ENCODE results near the gene APEH. TPM values are rescaled to one million over a fixed set of nuclear protein-coding genes. Genes with fewer than 3 reads are reported as not detected.

APEH gene
- total and polyA plus RNA-seq, 5 donors: 37.4 to 110 (median 88.7) TPM

GRCh38 chr3:49650177-49650576 is 24.0 kb upstream of the APEH start:
- 67% methylated on average over 1 of the region's 1 CpG for WGBS
- Histone ChIP-seq H3K9me3 (ENCODE audit: control insufficient read depth, low read length) (no peaks in the 10 kb centered on the region), H3K27ac (ENCODE audit: low read length) (no peak overlapping the region), H3K4me1 (ENCODE audit: control insufficient read depth, insufficient read depth, low read length) (peaks cover 8% of the 10 kb centered on the region), H3K27me3 (ENCODE audit: control insufficient read depth, insufficient read depth) (no peaks in the 10 kb centered on the region), H3K4me3 (ENCODE audit: low read length) (no peak overlapping the region)
- intact Hi-C loops (cut with DNase I): no loop called here
- ATAC-seq: no peak
- DNase-seq: no peak

GRCh38 chr3:49650637-49651036 is 23.5 kb upstream of the APEH start:
- intact Hi-C loops (cut with DNase I): no loop called here
- no peak for ATAC-seq
- 74% methylated on average over 8 of the region's 8 CpGs for WGBS
- no peaks in the 10 kb centered on the region for H3K27me3 ChIP-seq (ENCODE audit: control insufficient read depth, insufficient read depth)
- no peak overlapping the region for H3K27ac ChIP-seq (ENCODE audit: low read length)
- peaks cover 8% of the 10 kb centered on the region for H3K4me1 ChIP-seq (ENCODE audit: control insufficient read depth, insufficient read depth, low read length)
- H3K9me3 ChIP-seq (ENCODE audit: control insufficient read depth, low read length): no peaks in the 10 kb centered on the region
- no peak overlapping the region for H3K4me3 ChIP-seq (ENCODE audit: low read length)
- peak in 1 of 3 donors; percentile 37 for DNase-seq

GRCh38 chr3:49652218-49652902 is 21.8 kb upstream of the APEH start:
- H3K4me3 ChIP-seq (ENCODE audit: low read length): no peak overlapping the region
- 90% methylated on average over 36 of the region's 36 CpGs for WGBS
- H3K9me3 ChIP-seq (ENCODE audit: control insufficient read depth, low read length): no peaks in the 10 kb centered on the region
- intact Hi-C loops (cut with DNase I): no loop called here
- H3K4me1 ChIP-seq (ENCODE audit: control insufficient read depth, insufficient read depth, low read length): peaks cover 8% of the 10 kb centered on the region
- DNase-seq: peak in 1 of 3 donors; percentile 41
- no peak overlapping the region for H3K27ac ChIP-seq (ENCODE audit: low read length)
- H3K27me3 ChIP-seq (ENCODE audit: control insufficient read depth, insufficient read depth): no peaks in the 10 kb centered on the region
- ATAC-seq: no peak

GRCh38 chr3:49652903-49653415 is 21.2 kb upstream of the APEH start:
- no peaks in the 10 kb centered on the region for H3K27me3 ChIP-seq (ENCODE audit: control insufficient read depth, insufficient read depth)
- H3K9me3 ChIP-seq (ENCODE audit: control insufficient read depth, low read length): no peaks in the 10 kb centered on the region
- H3K27ac ChIP-seq (ENCODE audit: low read length): no peak overlapping the region
- peaks cover 8% of the 10 kb centered on the region for H3K4me1 ChIP-seq (ENCODE audit: control insufficient read depth, insufficient read depth, low read length)
- DNase-seq (no peak), ATAC-seq (no peak)
- no peak overlapping the region for H3K4me3 ChIP-seq (ENCODE audit: low read length)
- 87% methylated on average over 21 of the region's 21 CpGs for WGBS
- intact Hi-C loops (cut with DNase I): no loop called here

- 72% methylated on average over 8 of the region's 8 CpGs for WGBS
- Histone ChIP-seq H3K27me3 (ENCODE audit: control insufficient read depth, insufficient read depth) (no peaks in the 10 kb centered on the region), H3K27ac (ENCODE audit: low read length) (no peak overlapping the region), H3K9me3 (ENCODE audit: control insufficient read depth, low read length) (no peaks in the 10 kb centered on the region), H3K4me3 (ENCODE audit: low read length) (no peak overlapping the region), H3K4me1 (ENCODE audit: control insufficient read depth, insufficient read depth, low read length) (peaks cover 3% of the 10 kb centered on the region)
- intact Hi-C loops (cut with DNase I): no loop called here
- DNase-seq: no peak
- no peak for ATAC-seq
Measured at GRCh38 chr3:49653621-49654020, 20.5 kb upstream of the APEH start.

- Histone ChIP-seq H3K27me3 (ENCODE audit: control insufficient read depth, insufficient read depth) (no peaks in the 10 kb centered on the region), H3K4me3 (ENCODE audit: low read length) (no peak overlapping the region), H3K27ac (ENCODE audit: low read length) (no peak overlapping the region), H3K9me3 (ENCODE audit: control insufficient read depth, low read length) (no peaks in the 10 kb centered on the region), H3K4me1 (ENCODE audit: control insufficient read depth, insufficient read depth, low read length) (no peaks in the 10 kb centered on the region)
- DNase-seq: peak in 1 of 3 donors; percentile 38
- intact Hi-C loops (cut with DNase I): no loop called here
- ATAC-seq: no peak
- 91% methylated on average over 17 of the region's 17 CpGs for WGBS
Measured at GRCh38 chr3:49654176-49654825, 19.9 kb upstream of the APEH start.

- Histone ChIP-seq H3K9me3 (ENCODE audit: control insufficient read depth, low read length) (no peaks in the 10 kb centered on the region), H3K27me3 (ENCODE audit: control insufficient read depth, insufficient read depth) (no peaks in the 10 kb centered on the region), H3K27ac (ENCODE audit: low read length) (no peak overlapping the region), H3K4me1 (ENCODE audit: control insufficient read depth, insufficient read depth, low read length) (no peaks in the 10 kb centered on the region), H3K4me3 (ENCODE audit: low read length) (no peak overlapping the region)
- no peak for ATAC-seq
- peak in 1 of 3 donors; percentile 38 for DNase-seq
- intact Hi-C loops (cut with DNase I): no loop called here
- 83% methylated on average over 10 of the region's 10 CpGs for WGBS
Measured at GRCh38 chr3:49654955-49655556, 19.1 kb upstream of the APEH start.

- intact Hi-C loops (cut with DNase I): no loop called here
- no peak overlapping the region for H3K27ac ChIP-seq (ENCODE audit: low read length)
- 94% methylated on average over 19 of the region's 19 CpGs for WGBS
- DNase-seq (no peak), ATAC-seq (no peak)
- H3K9me3 ChIP-seq (ENCODE audit: control insufficient read depth, low read length): no peaks in the 10 kb centered on the region
- H3K4me3 ChIP-seq (ENCODE audit: low read length): no peak overlapping the region
- H3K4me1 ChIP-seq (ENCODE audit: control insufficient read depth, insufficient read depth, low read length): no peaks in the 10 kb centered on the region
- no peaks in the 10 kb centered on the region for H3K27me3 ChIP-seq (ENCODE audit: control insufficient read depth, insufficient read depth)
Measured at GRCh38 chr3:49655731-49656285, 18.3 kb upstream of the APEH start.

GRCh38 chr3:49656541-49657112 is 17.5 kb upstream of the APEH start:
- intact Hi-C loops (cut with DNase I): no loop called here
- Histone ChIP-seq H3K27ac (ENCODE audit: low read length) (no peak overlapping the region), H3K4me3 (ENCODE audit: low read length) (no peak overlapping the region), H3K4me1 (ENCODE audit: control insufficient read depth, insufficient read depth, low read length) (no peaks in the 10 kb centered on the region), H3K27me3 (ENCODE audit: control insufficient read depth, insufficient read depth) (no peaks in the 10 kb centered on the region), H3K9me3 (ENCODE audit: control insufficient read depth, low read length) (no peaks in the 10 kb centered on the region)
- WGBS: 61% methylated on average over 18 of the region's 18 CpGs
- no peak for ATAC-seq
- no peak for DNase-seq

- no peak for DNase-seq
- no peaks in the 10 kb centered on the region for H3K9me3 ChIP-seq (ENCODE audit: control insufficient read depth, low read length)
- intact Hi-C loops (cut with DNase I): no loop called here
- 90% methylated on average over 36 of the region's 36 CpGs for WGBS
- H3K27ac ChIP-seq (ENCODE audit: low read length): no peak overlapping the region
- H3K27me3 ChIP-seq (ENCODE audit: control insufficient read depth, insufficient read depth): no peaks in the 10 kb centered on the region
- ATAC-seq: no peak
- no peak overlapping the region for H3K4me3 ChIP-seq (ENCODE audit: low read length)
- H3K4me1 ChIP-seq (ENCODE audit: control insufficient read depth, insufficient read depth, low read length): no peaks in the 10 kb centered on the region
Measured at GRCh38 chr3:49657208-49657915, 16.8 kb upstream of the APEH start.

Measured in right cardiac atrium (tissue), 5 donors.